Gastroesophageal sphincter (tissue), 3 donors: ENCODE results near the gene RFTN1.

ENCODE experiments used
- POLR2AphosphoS5 ChIP-seq: sonication (generic); formaldehyde crosslinking; IDR thresholded peaks from one replicate; pipeline ENCODE4 v1.6.1; 2017; ENCODE audit warnings: antibody characterized with exemption
- TF ChIP-seq, protein P1 (sequence below), 4 experiments: fragments of 200-600 bp in 2 of 4; fragments of 450-650 bp in 2 of 4; sonication (generic) in 1 of 4; IDR thresholded peaks; one replicate each; pipeline ENCODE4 v1.5.1; 2017 to 2019; ENCODE audit warnings: antibody characterized with exemption in 4 of 4, mild to moderate bottlenecking in 2 of 4, moderate library complexity in 2 of 4

DNA sequence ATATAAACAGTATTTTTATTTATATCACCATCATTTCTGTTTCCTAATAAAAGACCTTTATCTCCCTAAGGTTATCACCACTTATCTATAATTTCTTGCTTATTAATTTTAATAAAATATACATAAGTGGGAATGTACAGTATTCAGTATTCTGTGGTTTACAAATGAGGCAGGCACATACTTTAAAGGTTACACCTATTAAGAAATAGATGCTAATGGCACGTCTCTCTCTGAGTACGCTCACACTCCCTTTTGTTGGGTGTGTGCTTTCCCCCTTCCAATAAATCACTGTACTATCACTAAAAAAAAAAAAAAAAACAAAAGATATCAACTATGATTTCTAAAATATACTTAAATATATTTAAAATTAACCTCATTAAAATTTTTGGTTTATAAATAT lies 239.6 kb downstream of the RFTN1 start:
- no peak for TF ChIP-seq POLR2AphosphoS5
- TF ChIP-seq, protein P1, sequence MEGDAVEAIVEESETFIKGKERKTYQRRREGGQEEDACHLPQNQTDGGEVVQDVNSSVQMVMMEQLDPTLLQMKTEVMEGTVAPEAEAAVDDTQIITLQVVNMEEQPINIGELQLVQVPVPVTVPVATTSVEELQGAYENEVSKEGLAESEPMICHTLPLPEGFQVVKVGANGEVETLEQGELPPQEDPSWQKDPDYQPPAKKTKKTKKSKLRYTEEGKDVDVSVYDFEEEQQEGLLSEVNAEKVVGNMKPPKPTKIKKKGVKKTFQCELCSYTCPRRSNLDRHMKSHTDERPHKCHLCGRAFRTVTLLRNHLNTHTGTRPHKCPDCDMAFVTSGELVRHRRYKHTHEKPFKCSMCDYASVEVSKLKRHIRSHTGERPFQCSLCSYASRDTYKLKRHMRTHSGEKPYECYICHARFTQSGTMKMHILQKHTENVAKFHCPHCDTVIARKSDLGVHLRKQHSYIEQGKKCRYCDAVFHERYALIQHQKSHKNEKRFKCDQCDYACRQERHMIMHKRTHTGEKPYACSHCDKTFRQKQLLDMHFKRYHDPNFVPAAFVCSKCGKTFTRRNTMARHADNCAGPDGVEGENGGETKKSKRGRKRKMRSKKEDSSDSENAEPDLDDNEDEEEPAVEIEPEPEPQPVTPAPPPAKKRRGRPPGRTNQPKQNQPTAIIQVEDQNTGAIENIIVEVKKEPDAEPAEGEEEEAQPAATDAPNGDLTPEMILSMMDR (IDR thresholded peaks at IDR 0.05): no peak
